PC-3 (cell line): Measurements from ENCODE around the gene MAML2. TPM values are rescaled to one million over a fixed set of nuclear protein-coding genes. Genes with fewer than 3 reads are reported as not detected.

ENCODE experiments used
- ATAC-seq: fragments of 200-7000 bp; cut with Tn5 transposase; 2 replicates; pipeline ENCODE4 v1.9.1; 2020; ENCODE audit warnings: mild to moderate bottlenecking, moderate library complexity
- BruUV-seq: library from RNA; stranded (reverse); fragments of 400-500 nt; replicated peaks from 2 replicates; lab custom pipeline; 2021; lab: Mats Ljungman, UMichigan
- CTCF ChIA-PET: fragments of 300-600 bp; sonication (Branson Sonifier 250); formaldehyde crosslinking; loops from one replicate; lab custom pipeline; 2022; ENCODE audit warnings: antibody characterized with exemption; lab: Charles Lee
- POLR2A ChIA-PET: fragments of 300-600 bp; sonication (Branson Sonifier 250); formaldehyde crosslinking; loops from one replicate; lab custom pipeline; 2022; ENCODE audit warnings: antibody characterized with exemption; ENCODE audit not compliant: unreplicated experiment; lab: Charles Lee
- DNase-seq: peaks from one replicate; pipeline ENCODE4 v3.0.0-alpha.2; 2015
- H2AFZ ChIP-seq: fragments of 300-600 bp; sonication (generic); 2 replicates; pipeline ENCODE4 v1.6.0; 2016; ENCODE audit warnings: antibody characterized with exemption, low read length
- H3F3A ChIP-seq: fragments of 300-600 bp; sonication (generic); one replicate; pipeline ENCODE4 v1.6.0; 2017; ENCODE audit warnings: antibody characterized with exemption, low read length, control low read depth, mild to moderate bottlenecking; ENCODE audit not compliant: unreplicated experiment
- H3K27ac ChIP-seq: fragments of 300-600 bp; sonication (generic); 2 replicates; pipeline ENCODE4 v1.5.1; 2016; ENCODE audit warnings: mild to moderate bottlenecking, low read length
- H3K27me3 ChIP-seq: fragments of 300-600 bp; sonication (generic); 2 replicates; pipeline ENCODE4 v1.6.1; 2016; ENCODE audit warnings: low read length, mixed read lengths
- H3K36me3 ChIP-seq: fragments of 300-600 bp; sonication (generic); 2 replicates; pipeline ENCODE4 v1.6.1; 2016; ENCODE audit warnings: low read depth, mixed run types, low read length, mixed read lengths
- H3K4me1 ChIP-seq: fragments of 300-600 bp; sonication (generic); 2 replicates; pipeline ENCODE4 v1.5.1; 2016; ENCODE audit warnings: low read length; ENCODE audit not compliant: insufficient read depth
- H3K4me2 ChIP-seq: fragments of 300-600 bp; sonication (generic); 2 replicates; pipeline ENCODE4 v1.6.0; 2016; ENCODE audit warnings: low read length
- H3K4me3 ChIP-seq: fragments of 300-600 bp; sonication (generic); 2 replicates; pipeline ENCODE4 v1.5.1; 2016; ENCODE audit warnings: mild to moderate bottlenecking, low read length, mixed read lengths
- H3K79me2 ChIP-seq: fragments of 300-600 bp; sonication (generic); 2 replicates; pipeline ENCODE4 v1.6.1; 2017; ENCODE audit warnings: low read length, mixed read lengths
- H3K9ac ChIP-seq: fragments of 300-600 bp; sonication (generic); 2 replicates; pipeline ENCODE4 v1.6.0; 2016; ENCODE audit warnings: mild to moderate bottlenecking, low read length
- H3K9me2 ChIP-seq: fragments of 300-600 bp; sonication (generic); replicated peaks from 2 replicates; pipeline ENCODE4 v1.6.1; 2016; ENCODE audit warnings: mixed run types, low read length, mixed read lengths
- H3K9me3 ChIP-seq: fragments of 300-600 bp; sonication (generic); 2 replicates; pipeline ENCODE4 v1.6.1; 2016; ENCODE audit warnings: low read length, mixed read lengths
- H4K20me1 ChIP-seq: fragments of 300-600 bp; sonication (generic); 2 replicates; pipeline ENCODE4 v1.6.1; 2016; ENCODE audit warnings: low read length, mixed read lengths
- EZH2 ChIP-seq: fragments of 300-600 bp; sonication (generic); IDR thresholded peaks from one replicate; pipeline ENCODE4 v1.6.1; 2017; ENCODE audit warnings: antibody characterized with exemption, mild to moderate bottlenecking, low read length; ENCODE audit not compliant: unreplicated experiment
- EZH2phosphoT487 ChIP-seq: fragments of 300-600 bp; sonication (generic); IDR thresholded peaks from 2 replicates; pipeline ENCODE4 v1.6.1; 2018; ENCODE audit warnings: mild to moderate bottlenecking, antibody characterized with exemption, low read length, borderline replicate concordance
- intact Hi-C: fragments of 100-400 bp; cut with micrococcal nuclease; formaldehyde crosslinking; loops from 2 replicates; pipeline ENCODE4 v1.9.0; 2023
- total RNA-seq: library from RNA; depleted of rRNA; stranded (reverse); fragments of >200 nt; gene quantifications from 2 replicates; pipeline ENCODE4 v1.2.3, GENCODE V29; 2014
- TF ChIP-seq, protein P1 (sequence below): fragments of 300-600 bp; sonication (generic); conservative IDR thresholded peaks from 2 replicates; pipeline ENCODE4 v1.5.1; 2017; ENCODE audit warnings: antibody characterized with exemption, low read depth, mild to moderate bottlenecking, low read length

MAML2 gene
- total RNA-seq, 1 experiment from 2014 or later, result 10.9 TPM

DNA sequence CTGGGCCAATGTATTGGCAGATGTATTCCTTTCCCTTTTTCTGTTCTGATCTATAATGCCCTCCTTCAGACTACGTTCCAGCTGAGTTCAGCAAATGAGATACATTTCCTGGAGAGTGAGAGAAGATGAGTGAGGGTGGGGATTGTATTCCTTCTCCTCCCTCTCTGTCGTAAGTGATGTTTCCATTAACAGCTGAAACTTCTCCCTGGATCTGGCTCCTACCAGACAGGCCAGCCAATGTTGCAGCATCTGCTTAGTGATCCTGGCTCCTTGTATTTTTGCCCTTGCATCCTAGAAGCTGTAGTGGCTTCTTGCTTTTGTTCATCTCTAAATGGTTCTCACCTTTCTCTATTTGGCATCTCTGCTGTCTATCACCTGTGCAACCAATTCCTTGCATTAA is 370.9 kb downstream of the MAML2 start:
- intact Hi-C loops, result no loop called here
- Histone ChIP-seq H3K4me3 (no peak overlapping the region), H3K27me3 (no peaks in the 10 kb centered on the region), H3K4me1 (peaks cover 10% of the 10 kb centered on the region), H3K9me2 (no peaks in the 10 kb centered on the region), H3K27ac (no peak overlapping the region), H3K4me2 (no peak overlapping the region), H3K9ac (no peak overlapping the region), H3K36me3 (no peaks in the 10 kb centered on the region), H2AFZ (no peak overlapping the region), H3F3A (no peaks in the 10 kb centered on the region), H3K79me2 (no peaks in the 10 kb centered on the region), H4K20me1 (no peaks in the 10 kb centered on the region), H3K9me3 (no peaks in the 10 kb centered on the region)
- ChIA-PET POLR2A (no interaction called here), CTCF (no interaction called here)
- TF ChIP-seq, protein P1, sequence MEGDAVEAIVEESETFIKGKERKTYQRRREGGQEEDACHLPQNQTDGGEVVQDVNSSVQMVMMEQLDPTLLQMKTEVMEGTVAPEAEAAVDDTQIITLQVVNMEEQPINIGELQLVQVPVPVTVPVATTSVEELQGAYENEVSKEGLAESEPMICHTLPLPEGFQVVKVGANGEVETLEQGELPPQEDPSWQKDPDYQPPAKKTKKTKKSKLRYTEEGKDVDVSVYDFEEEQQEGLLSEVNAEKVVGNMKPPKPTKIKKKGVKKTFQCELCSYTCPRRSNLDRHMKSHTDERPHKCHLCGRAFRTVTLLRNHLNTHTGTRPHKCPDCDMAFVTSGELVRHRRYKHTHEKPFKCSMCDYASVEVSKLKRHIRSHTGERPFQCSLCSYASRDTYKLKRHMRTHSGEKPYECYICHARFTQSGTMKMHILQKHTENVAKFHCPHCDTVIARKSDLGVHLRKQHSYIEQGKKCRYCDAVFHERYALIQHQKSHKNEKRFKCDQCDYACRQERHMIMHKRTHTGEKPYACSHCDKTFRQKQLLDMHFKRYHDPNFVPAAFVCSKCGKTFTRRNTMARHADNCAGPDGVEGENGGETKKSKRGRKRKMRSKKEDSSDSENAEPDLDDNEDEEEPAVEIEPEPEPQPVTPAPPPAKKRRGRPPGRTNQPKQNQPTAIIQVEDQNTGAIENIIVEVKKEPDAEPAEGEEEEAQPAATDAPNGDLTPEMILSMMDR, result no peak
- TF ChIP-seq EZH2phosphoT487 (no peak), EZH2 (no peak)
- no peak for ATAC-seq
- no TSS peak for BruUV-seq
- DNase-seq, result no peak

DNA sequence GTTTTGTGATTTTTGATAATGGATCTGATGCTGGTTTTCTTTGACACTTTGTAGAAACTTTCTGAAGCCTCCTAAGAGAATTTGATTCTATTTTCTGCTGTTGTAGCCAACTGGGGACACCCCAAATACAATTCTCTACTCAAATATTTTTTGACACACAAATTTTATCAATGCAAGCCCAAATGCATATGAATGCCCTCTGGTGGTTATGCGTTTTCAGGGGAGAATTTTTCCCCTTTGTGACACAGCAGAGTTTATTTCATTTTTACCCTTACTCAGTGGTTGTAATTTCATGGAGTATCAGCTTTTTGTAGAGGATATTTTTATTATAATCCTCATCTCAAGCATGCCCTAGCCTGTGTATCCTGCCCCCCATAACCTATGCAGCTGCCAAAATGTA is 374.4 kb downstream of the MAML2 start:
- TF ChIP-seq, protein P1, result peak; percentile 80
- no peak for TF ChIP-seq EZH2
- Histone ChIP-seq H2AFZ (no peak overlapping the region), H3K9ac (no peak overlapping the region), H3K79me2 (no peaks in the 10 kb centered on the region), H3F3A (no peaks in the 10 kb centered on the region), H3K4me1 (no peaks in the 10 kb centered on the region), H3K4me2 (no peak overlapping the region), H3K9me3 (no peaks in the 10 kb centered on the region), H3K4me3 (no peak overlapping the region), H3K27me3 (no peaks in the 10 kb centered on the region), H3K27ac (no peak overlapping the region), H4K20me1 (no peaks in the 10 kb centered on the region), H3K9me2 (no peaks in the 10 kb centered on the region), H3K36me3 (no peaks in the 10 kb centered on the region)
- intact Hi-C loops, result loop anchor here (1.0 to 2.0 kb wide), 2 partner anchors 44 to 132 kb away; partner anchors contain the start of gene MTMR2
- ChIA-PET CTCF (interaction anchor here (0.5 to 1.7 kb wide), 3 partner anchors 119 to 425 kb away, joined by 3 to 5 read pairs (median 4); no protein-coding TSS in a partner anchor), POLR2A (no interaction called here)
- ATAC-seq (no peak; the same call in 1 of the 2 replicates), DNase-seq (peak; percentile 56)
- no TSS peak for BruUV-seq

DNA sequence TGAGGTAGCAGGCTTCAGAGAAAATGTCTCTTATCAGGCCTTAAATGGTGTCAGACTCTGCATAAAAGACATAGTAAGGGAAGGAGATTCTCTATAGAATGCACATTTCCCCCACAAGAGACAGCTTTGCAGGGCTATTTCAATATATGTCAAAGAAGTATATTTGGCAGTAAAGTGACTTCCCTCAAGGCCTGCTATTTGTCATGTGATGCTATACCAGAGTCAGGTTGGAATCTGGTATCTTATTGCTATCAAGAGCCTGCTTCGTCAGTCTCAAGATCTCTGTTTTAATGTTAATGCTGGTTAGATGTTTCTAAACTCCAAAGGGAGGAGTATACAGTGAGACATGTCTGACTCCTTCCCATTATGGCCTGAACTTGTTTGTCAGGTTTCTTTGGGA is 378.7 kb downstream of the MAML2 start:
- no peak overlapping the region for H3K4me3 ChIP-seq
- DNase-seq (no peak), ATAC-seq (no peak)
- H3K27ac ChIP-seq, result no peak overlapping the region
- no peak overlapping the region for H3K4me2 ChIP-seq
- CTCF ChIA-PET, result no interaction called here
- no peaks in the 10 kb centered on the region for H3K27me3 ChIP-seq
- H4K20me1 ChIP-seq, result no peaks in the 10 kb centered on the region
- H3K9me2 ChIP-seq, result no peaks in the 10 kb centered on the region
- no peak overlapping the region for H3K9ac ChIP-seq
- no peaks in the 10 kb centered on the region for H3K36me3 ChIP-seq
- no peak for TF ChIP-seq EZH2phosphoT487
- no peak for TF ChIP-seq EZH2
- TF ChIP-seq, protein P1, result no peak
- H3K9me3 ChIP-seq, result no peaks in the 10 kb centered on the region
- no peaks in the 10 kb centered on the region for H3K79me2 ChIP-seq
- BruUV-seq, result no TSS peak
- intact Hi-C loops, result no loop called here
- H3F3A ChIP-seq, result no peaks in the 10 kb centered on the region
- H2AFZ ChIP-seq, result no peak overlapping the region
- POLR2A ChIA-PET, result no interaction called here
- H3K4me1 ChIP-seq, result no peaks in the 10 kb centered on the region
